ENCODE results near the gene ATF7IP2.

DNA sequence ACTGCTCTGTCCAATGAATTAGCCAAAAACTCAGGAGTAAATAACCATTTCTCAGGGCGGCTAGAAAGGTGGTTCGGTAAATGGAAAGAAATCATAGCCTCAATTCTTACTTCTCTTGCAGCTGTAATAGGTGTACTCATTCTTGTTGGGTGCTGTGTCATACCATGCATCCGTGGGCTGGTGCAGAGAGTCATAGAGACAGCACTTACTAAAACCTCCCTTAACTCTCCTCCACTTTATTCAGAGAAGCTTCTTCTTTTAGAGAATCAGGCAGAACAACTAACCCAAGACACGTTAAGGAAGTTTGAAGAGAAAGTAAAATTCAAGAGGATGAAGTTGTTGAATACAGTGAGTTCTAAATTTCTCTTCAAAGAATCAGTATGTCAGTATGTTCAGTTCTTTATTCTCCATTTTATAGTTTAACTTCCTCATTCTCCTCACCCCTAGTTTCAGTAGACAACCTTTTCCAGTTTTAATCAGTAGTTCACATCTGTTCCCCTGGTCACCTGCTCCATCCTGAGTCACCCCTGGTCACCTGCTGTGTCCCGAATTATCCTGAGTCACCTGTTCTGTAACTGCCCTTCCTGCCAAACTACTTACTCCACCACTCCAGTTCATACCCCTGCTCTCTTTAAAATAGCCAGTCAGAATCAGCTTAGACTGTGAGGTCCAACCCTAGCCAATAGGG lies 108.6 kb downstream of the ATF7IP2 start:
- TF ChIP-seq, protein P1, sequence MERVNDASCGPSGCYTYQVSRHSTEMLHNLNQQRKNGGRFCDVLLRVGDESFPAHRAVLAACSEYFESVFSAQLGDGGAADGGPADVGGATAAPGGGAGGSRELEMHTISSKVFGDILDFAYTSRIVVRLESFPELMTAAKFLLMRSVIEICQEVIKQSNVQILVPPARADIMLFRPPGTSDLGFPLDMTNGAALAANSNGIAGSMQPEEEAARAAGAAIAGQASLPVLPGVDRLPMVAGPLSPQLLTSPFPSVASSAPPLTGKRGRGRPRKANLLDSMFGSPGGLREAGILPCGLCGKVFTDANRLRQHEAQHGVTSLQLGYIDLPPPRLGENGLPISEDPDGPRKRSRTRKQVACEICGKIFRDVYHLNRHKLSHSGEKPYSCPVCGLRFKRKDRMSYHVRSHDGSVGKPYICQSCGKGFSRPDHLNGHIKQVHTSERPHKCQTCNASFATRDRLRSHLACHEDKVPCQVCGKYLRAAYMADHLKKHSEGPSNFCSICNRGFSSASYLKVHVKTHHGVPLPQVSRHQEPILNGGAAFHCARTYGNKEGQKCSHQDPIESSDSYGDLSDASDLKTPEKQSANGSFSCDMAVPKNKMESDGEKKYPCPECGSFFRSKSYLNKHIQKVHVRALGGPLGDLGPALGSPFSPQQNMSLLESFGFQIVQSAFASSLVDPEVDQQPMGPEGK (CRISPR knock-in tag; IDR thresholded peaks at IDR 0.05; ENCODE audit: borderline replicate concordance) = no peak
- TF ChIP-seq ZNF8 (CRISPR knock-in tag; IDR thresholded peaks at IDR 0.05) = no peak
- TF ChIP-seq ARNTL (CRISPR knock-in tag; IDR thresholded peaks at IDR 0.05; ENCODE audit: borderline replicate concordance, low read depth) = no peak
- TF ChIP-seq RARB (CRISPR knock-in tag; IDR thresholded peaks at IDR 0.05) = no peak
- TF ChIP-seq ZNF565 (CRISPR knock-in tag; conservative IDR thresholded peaks at IDR 0.05; ENCODE audit: low read depth) = no peak
- TF ChIP-seq CREB5 (CRISPR knock-in tag; IDR thresholded peaks at IDR 0.05; ENCODE audit: low read depth) = no peak
- no peak for TF ChIP-seq BACH2 (CRISPR knock-in tag; IDR thresholded peaks at IDR 0.05; ENCODE audit: borderline replicate concordance)
- no peak for TF ChIP-seq TSHZ2 (CRISPR knock-in tag; IDR thresholded peaks at IDR 0.05)
- TF ChIP-seq CSDC2 (CRISPR knock-in tag; IDR thresholded peaks at IDR 0.05) = no peak
- no peak for TF ChIP-seq ZFP3 (CRISPR knock-in tag; IDR thresholded peaks at IDR 0.05)
- no peak for TF ChIP-seq ISL1 (CRISPR knock-in tag; IDR thresholded peaks at IDR 0.05)
- TF ChIP-seq OSR1 (CRISPR knock-in tag; IDR thresholded peaks at IDR 0.05) = no peak
- no peak for TF ChIP-seq ESRRG (CRISPR knock-in tag; IDR thresholded peaks at IDR 0.05)
